T47D (cell line): Measurements from ENCODE around the gene LRBA.

Experiments
- DNase-seq, 2 experiments: peaks; one replicate each; pipeline versions ENCODE4 v3.0.0 to v3.0.0-alpha.2; 2011 to 2012; ENCODE audit warnings: low read depth in 1 of 2, low spot score in 1 of 2
- JUND ChIP-seq: IDR thresholded peaks from 2 replicates; pipeline ENCODE4 v1.6.1; 2012; ENCODE audit warnings: low read depth
- in situ Hi-C: cut with HindIII; loops from 2 replicates; pipeline ENCODE4 v1.10.0; 2016; ENCODE audit warnings: low sequenced_read_pairs, low pct_unique_long_range_greater_than_20kb

Gene LRBA

GRCh38 chr4:150255610-150256224 lies 759.4 kb downstream of the LRBA start:
- in situ Hi-C loops, result no loop called here
- no peak for TF ChIP-seq JUND
- no peak for DNase-seq

GRCh38 chr4:150253965-150254630 lies 761.0 kb downstream of the LRBA start:
- DNase-seq, result no peak
- no peak for TF ChIP-seq JUND

GRCh38 chr4:150253416-150253815 lies 761.7 kb downstream of the LRBA start:
- no peak for DNase-seq
- TF ChIP-seq JUND, result no peak
- in situ Hi-C loops, result no loop called here

More at GRCh38 chr4:150253965-150254630, 761.0 kb downstream of the LRBA start:
- in situ Hi-C loops, result no loop called here

- in situ Hi-C loops, result no loop called here
Measured at GRCh38 chr4:150252741-150253140, 762.3 kb downstream of the LRBA start.

GRCh38 chr4:150252306-150252705 lies 762.8 kb downstream of the LRBA start:
- TF ChIP-seq JUND, result no peak
- DNase-seq, result no peak
- in situ Hi-C loops, result no loop called here

More at GRCh38 chr4:150252741-150253140, 762.3 kb downstream of the LRBA start:
- TF ChIP-seq JUND, result no peak
- no peak for DNase-seq

- no peak for TF ChIP-seq JUND
- in situ Hi-C loops, result no loop called here
- no peak for DNase-seq
Measured at GRCh38 chr4:150251752-150252190, 763.3 kb downstream of the LRBA start.

GRCh38 chr4:150250998-150251651 lies 764.0 kb downstream of the LRBA start:
- DNase-seq, result no peak
- TF ChIP-seq JUND, result no peak
- in situ Hi-C loops, result no loop called here

- in situ Hi-C loops, result no loop called here
- no peak for DNase-seq
- TF ChIP-seq JUND, result no peak
Measured at GRCh38 chr4:150250293-150250997, 764.6 kb downstream of the LRBA start.

GRCh38 chr4:150248181-150248580 lies 766.9 kb downstream of the LRBA start:
- DNase-seq, result peak in 1 of 2 experiments; percentile 28
- in situ Hi-C loops, result no loop called here
- no peak for TF ChIP-seq JUND

- in situ Hi-C loops, result no loop called here
- TF ChIP-seq JUND, result no peak
Measured at GRCh38 chr4:150247184-150247583, 767.9 kb downstream of the LRBA start.

GRCh38 chr4:150244600-150244999 lies 770.5 kb downstream of the LRBA start:
- in situ Hi-C loops, result no loop called here
- DNase-seq, result no peak
- no peak for TF ChIP-seq JUND

More at GRCh38 chr4:150247184-150247583, 767.9 kb downstream of the LRBA start:
- DNase-seq, result no peak

- TF ChIP-seq JUND, result no peak
- DNase-seq, result no peak
- in situ Hi-C loops, result no loop called here
Measured at GRCh38 chr4:150243932-150244331, 771.2 kb downstream of the LRBA start.
